HFF-Myc (cell line): Measurements from ENCODE around the gene CARD9.
"Not testable (repeated sequence)": the region's sequence is repeated elsewhere in the genome, so short reads cannot be mapped to it uniquely, and the experiment has no call there.

ENCODE experiments used
- DNase-seq: peaks from one replicate; pipeline ENCODE4 v3.0.0-alpha.2; 2011; ENCODE audit warnings: low read depth; ENCODE audit errors: extremely low read depth
- H3K4me3 ChIP-seq: replicated peaks from 2 replicates; pipeline ENCODE4 v1.5.1; 2011; ENCODE audit warnings: low read depth, mild to moderate bottlenecking, control low read depth, low read length
- CTCF ChIP-seq: IDR thresholded peaks from 2 replicates; pipeline ENCODE4 v1.5.1; 2012; ENCODE audit warnings: mild to moderate bottlenecking, low read depth, low read length, control low read depth; ENCODE audit errors: missing control alignments

Gene CARD9

DNA sequence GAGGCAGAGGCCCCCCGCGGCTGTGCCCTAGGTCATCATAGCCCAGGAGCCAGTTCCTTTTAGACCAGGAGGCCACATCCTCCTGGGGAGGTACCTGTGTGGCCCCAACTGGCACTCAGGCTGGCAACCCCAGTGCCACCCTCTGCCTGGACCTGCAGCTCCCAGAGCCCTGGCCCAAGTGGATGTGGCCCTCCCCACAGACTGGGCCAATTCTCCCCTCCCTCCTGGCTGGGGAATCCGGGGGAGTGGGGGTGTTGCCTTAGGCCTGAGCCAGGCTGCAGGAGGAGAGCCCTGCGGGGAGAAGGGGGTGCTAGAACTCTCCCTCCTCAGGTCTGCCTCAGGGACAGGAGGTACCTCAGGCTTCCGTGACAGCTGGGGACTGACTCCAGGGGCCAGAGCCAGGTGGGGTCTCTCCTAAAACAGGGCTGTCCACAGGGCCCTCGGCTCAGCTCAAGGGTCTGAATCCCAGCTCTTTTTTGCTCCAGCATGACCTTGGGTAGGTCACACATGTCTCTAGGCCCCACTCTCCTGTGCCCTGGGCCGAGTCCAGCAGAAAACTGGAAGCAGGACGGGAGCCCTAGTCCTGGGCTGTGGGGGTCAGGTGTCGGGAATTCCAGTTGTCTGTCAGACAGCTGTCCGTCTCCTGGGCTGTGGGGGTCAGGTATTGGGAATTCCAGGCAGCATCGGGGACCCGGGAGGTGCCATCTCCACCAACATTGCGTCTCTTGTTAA lies 19.5 kb downstream of the CARD9 start:
- H3K4me3 ChIP-seq: no peak overlapping the region
- TF ChIP-seq CTCF: no peak
- no peak for DNase-seq

DNA sequence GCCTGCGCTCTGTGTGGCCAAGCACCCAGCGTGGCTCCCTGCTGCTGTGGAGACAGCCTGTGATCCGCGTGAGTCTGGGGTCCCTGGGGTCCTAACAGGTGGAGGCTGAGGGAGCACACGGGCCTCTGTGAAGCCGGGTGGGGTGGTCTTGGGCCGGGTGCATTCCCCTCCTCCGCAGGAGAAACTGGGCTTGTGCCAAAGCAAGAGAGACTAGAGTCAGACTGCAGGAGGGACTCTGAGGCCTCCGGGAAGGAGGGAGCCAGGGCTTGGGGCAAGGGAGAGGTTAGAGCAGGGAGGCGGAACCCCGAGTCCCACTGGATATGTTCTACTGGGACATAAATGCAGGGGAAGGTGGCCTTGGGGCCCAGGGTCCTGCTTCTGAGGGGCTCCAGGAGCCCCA lies 20.4 kb downstream of the CARD9 start:
- no peak overlapping the region for H3K4me3 ChIP-seq
- no peak for DNase-seq
- TF ChIP-seq CTCF: no peak

- no peak for DNase-seq
- no peak for TF ChIP-seq CTCF
- H3K4me3 ChIP-seq: no peak overlapping the region
Measured at GRCh38 chr9:136352682-136353081, 20.8 kb downstream of the CARD9 start.

DNA sequence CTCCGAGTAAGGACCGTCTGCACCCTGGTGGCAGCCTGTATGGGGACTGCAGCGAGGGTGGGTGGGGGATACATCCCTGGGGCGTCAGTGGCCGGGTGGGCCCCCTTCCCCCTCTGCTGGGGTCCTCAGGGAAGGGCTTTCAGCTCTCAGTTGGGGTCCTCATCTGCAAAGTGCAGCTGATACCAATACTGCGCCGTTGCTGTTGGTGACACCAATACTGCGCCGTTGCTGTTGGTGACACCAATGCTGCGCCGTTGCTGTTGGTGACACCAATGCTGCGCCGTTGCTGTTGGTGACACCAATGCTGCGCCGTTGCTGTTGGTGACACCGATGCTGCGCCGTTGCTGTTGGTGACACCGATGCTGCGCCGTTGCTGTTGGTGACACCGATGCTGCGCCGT lies 21.6 kb downstream of the CARD9 start:
- not testable (repeated sequence) for H3K4me3 ChIP-seq, DNase-seq

GRCh38 chr9:136351252-136351800 lies 22.1 kb downstream of the CARD9 start:
- no peak for TF ChIP-seq CTCF
- DNase-seq: no peak
- H3K4me3 ChIP-seq: no peak overlapping the region

- H3K4me3 ChIP-seq: no peak overlapping the region
- no peak for DNase-seq
- TF ChIP-seq CTCF: no peak
Measured at GRCh38 chr9:136349546-136349945, 23.9 kb downstream of the CARD9 start.

- no peak for DNase-seq
- TF ChIP-seq CTCF: no peak
- no peak overlapping the region for H3K4me3 ChIP-seq
Measured at GRCh38 chr9:136348691-136349090, 24.8 kb downstream of the CARD9 start.
